ENCODE results near the gene HYCC1.

Gene HYCC1

DNA sequence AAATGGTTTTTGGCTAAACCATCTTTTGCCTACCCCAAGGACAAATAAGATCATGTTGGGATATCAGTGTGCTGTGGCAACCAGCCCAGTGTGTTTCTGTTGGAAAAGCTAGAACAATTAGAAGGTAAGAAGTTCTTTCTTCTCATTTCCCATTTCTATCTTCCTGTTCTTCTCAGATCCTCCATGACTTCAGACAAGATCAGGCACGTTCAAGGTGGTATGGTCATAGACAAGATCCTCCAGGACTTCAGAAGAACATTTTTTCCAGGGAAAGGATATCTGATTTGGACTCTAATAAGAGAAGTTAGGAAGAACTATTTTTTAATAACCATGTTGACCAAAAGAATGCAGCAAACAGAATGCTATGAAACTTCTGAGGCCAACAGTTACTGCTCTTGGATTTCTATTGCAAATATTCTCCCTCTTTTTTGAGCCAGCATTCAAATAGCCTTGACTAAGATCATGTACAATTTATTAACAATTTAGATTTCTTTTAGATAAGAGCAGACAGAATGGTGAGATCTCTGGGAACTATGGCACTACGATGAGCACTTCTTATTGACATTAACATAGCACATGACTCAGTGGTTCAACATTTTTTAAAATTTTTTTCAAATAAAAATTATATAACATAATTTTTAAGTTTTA, 15.9 kb downstream of the HYCC1 start:
- H3K4me1 ChIP-seq (ENCODE audit: control insufficient read depth, insufficient read depth, low read length), result peaks cover 27% of the 10 kb centered on the region
- no peaks in the 10 kb centered on the region for H3K27me3 ChIP-seq (ENCODE audit: control insufficient read depth, insufficient read depth, low read length)
- H3K9ac ChIP-seq (ENCODE audit: low read depth, low read length), result no peak overlapping the region
- H3K4me3 ChIP-seq (ENCODE audit: low read length), result no peak overlapping the region
- H3K9me3 ChIP-seq (replicated peaks; ENCODE audit: low read length), result no peaks in the 10 kb centered on the region
- H3K4me2 ChIP-seq (ENCODE audit: low read length), result no peak overlapping the region
- no peaks in the 10 kb centered on the region for H3K36me3 ChIP-seq (ENCODE audit: insufficient read depth, low read length)

DNA sequence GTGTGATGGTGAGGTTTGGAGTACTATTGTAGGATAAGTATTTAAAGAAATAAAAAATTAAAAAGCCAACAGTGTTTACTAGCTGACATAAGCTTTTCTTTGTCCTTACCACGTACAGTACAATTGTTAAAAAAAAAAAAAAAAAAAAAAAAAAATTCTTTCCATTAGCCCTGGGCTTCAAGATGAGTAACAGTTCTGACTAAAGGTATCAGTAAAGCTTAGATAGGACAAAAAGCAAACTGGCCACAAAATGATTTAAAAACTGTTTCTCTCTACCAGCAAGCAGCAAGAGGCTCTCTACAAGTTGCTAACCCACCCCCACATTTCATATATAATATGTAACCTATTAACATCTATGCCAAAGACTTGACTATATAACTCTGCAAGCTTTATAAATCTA, 17.5 kb downstream of the HYCC1 start:
- no peaks in the 10 kb centered on the region for H3K9me3 ChIP-seq (replicated peaks; ENCODE audit: low read length)
- H3K4me3 ChIP-seq (ENCODE audit: low read length), result no peak overlapping the region
- no peak overlapping the region for H3K4me2 ChIP-seq (ENCODE audit: low read length)
- no peaks in the 10 kb centered on the region for H3K27me3 ChIP-seq (ENCODE audit: control insufficient read depth, insufficient read depth, low read length)
- peaks cover 24% of the 10 kb centered on the region for H3K4me1 ChIP-seq (ENCODE audit: control insufficient read depth, insufficient read depth, low read length)
- H3K36me3 ChIP-seq (ENCODE audit: insufficient read depth, low read length), result no peaks in the 10 kb centered on the region
- H3K9ac ChIP-seq (ENCODE audit: low read depth, low read length), result no peak overlapping the region

GRCh38 chr7:22995011-22995410, 18.9 kb downstream of the HYCC1 start:
- no peak overlapping the region for H3K4me3 ChIP-seq (ENCODE audit: low read length)
- H3K4me2 ChIP-seq (ENCODE audit: low read length), result no peak overlapping the region
- H3K9me3 ChIP-seq (replicated peaks; ENCODE audit: low read length), result no peaks in the 10 kb centered on the region
- H3K36me3 ChIP-seq (ENCODE audit: insufficient read depth, low read length), result no peaks in the 10 kb centered on the region
- H3K9ac ChIP-seq (ENCODE audit: low read depth, low read length), result no peak overlapping the region
- peaks cover 26% of the 10 kb centered on the region for H3K4me1 ChIP-seq (ENCODE audit: control insufficient read depth, insufficient read depth, low read length)
- H3K27me3 ChIP-seq (ENCODE audit: control insufficient read depth, insufficient read depth, low read length), result no peaks in the 10 kb centered on the region

DNA sequence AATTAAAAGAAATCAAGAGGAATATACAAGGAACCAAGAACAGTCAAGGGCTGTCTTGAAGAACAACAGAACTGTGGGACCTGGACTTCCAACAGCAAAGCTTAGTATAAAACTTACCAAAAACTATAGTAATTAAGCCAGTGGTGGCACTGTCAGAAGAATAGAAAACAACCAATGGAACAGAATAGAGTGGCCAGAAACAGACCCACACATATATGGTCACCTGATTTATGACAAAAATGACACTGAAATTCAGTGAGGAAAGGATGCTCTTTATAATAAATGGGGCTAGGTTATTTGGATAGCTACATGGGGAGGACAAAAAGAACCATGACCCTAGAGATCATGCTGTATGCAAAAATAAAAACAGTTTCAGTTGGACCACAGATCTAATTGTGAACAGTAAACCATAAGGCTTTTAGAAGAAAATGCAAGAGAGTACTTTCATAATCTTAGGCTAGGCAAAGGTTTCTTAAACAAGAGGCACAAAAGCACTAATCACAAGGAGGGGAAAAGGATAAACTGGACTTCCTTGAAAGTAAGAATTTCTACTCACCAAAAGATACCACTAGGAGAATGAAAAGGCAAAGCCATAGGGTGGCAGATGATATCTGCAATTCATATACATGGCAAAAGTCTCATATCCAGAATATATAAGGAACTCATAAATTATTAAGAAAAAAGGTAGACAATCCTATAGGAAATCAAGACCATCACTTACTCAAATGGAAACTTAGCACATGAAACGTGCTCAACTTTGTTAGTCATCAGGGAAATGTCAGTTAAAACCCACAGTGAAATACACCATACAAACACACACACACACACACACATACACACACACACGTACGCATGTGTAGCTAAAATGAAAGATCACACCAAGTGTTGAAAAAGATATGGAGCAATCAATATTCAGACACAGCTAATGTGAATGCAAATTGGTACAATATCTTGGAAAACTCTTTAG, 20.8 kb downstream of the HYCC1 start:
- H3K36me3 ChIP-seq (ENCODE audit: insufficient read depth, low read length), result peaks cover 3% of the 10 kb centered on the region
- no peak overlapping the region for H3K4me2 ChIP-seq (ENCODE audit: low read length)
- no peaks in the 10 kb centered on the region for H3K27me3 ChIP-seq (ENCODE audit: control insufficient read depth, insufficient read depth, low read length)
- H3K9me3 ChIP-seq (replicated peaks; ENCODE audit: low read length), result no peaks in the 10 kb centered on the region
- H3K9ac ChIP-seq (ENCODE audit: low read depth, low read length), result no peak overlapping the region
- peaks cover 22% of the 10 kb centered on the region for H3K4me1 ChIP-seq (ENCODE audit: control insufficient read depth, insufficient read depth, low read length)
- H3K4me3 ChIP-seq (ENCODE audit: low read length), result no peak overlapping the region

GRCh38 chr7:22990588-22990949, 23.4 kb downstream of the HYCC1 start:
- peak overlapping the region; percentile 0 for H3K4me2 ChIP-seq (ENCODE audit: low read length)
- H3K9me3 ChIP-seq (replicated peaks; ENCODE audit: low read length), result no peaks in the 10 kb centered on the region
- peaks cover 13% of the 10 kb centered on the region for H3K4me1 ChIP-seq (ENCODE audit: control insufficient read depth, insufficient read depth, low read length)
- no peaks in the 10 kb centered on the region for H3K27me3 ChIP-seq (ENCODE audit: control insufficient read depth, insufficient read depth, low read length)
- H3K9ac ChIP-seq (ENCODE audit: low read depth, low read length), result no peak overlapping the region
- peaks cover 3% of the 10 kb centered on the region for H3K36me3 ChIP-seq (ENCODE audit: insufficient read depth, low read length)
- no peak overlapping the region for H3K4me3 ChIP-seq (ENCODE audit: low read length)

- Histone ChIP-seq H3K36me3 (ENCODE audit: insufficient read depth, low read length) (peaks cover 3% of the 10 kb centered on the region), H3K9me3 (replicated peaks; ENCODE audit: low read length) (no peaks in the 10 kb centered on the region), H3K4me3 (ENCODE audit: low read length) (no peak overlapping the region), H3K9ac (ENCODE audit: low read depth, low read length) (no peak overlapping the region), H3K4me1 (ENCODE audit: control insufficient read depth, insufficient read depth, low read length) (peaks cover 13% of the 10 kb centered on the region), H3K27me3 (ENCODE audit: control insufficient read depth, insufficient read depth, low read length) (no peaks in the 10 kb centered on the region), H3K4me2 (ENCODE audit: low read length) (peak overlapping the region; percentile 0)
Measured at GRCh38 chr7:22989643-22990587, 24.0 kb downstream of the HYCC1 start.

GRCh38 chr7:22985436-22985835, 28.5 kb downstream of the HYCC1 start:
- no peak overlapping the region for H3K4me3 ChIP-seq (ENCODE audit: low read length)
- no peak overlapping the region for H3K4me2 ChIP-seq (ENCODE audit: low read length)
- no peak overlapping the region for H3K9ac ChIP-seq (ENCODE audit: low read depth, low read length)
- peaks cover 9% of the 10 kb centered on the region for H3K36me3 ChIP-seq (ENCODE audit: insufficient read depth, low read length)
- no peaks in the 10 kb centered on the region for H3K27me3 ChIP-seq (ENCODE audit: control insufficient read depth, insufficient read depth, low read length)
- H3K4me1 ChIP-seq (ENCODE audit: control insufficient read depth, insufficient read depth, low read length), result peaks cover 22% of the 10 kb centered on the region
- H3K9me3 ChIP-seq (replicated peaks; ENCODE audit: low read length), result no peaks in the 10 kb centered on the region

DNA sequence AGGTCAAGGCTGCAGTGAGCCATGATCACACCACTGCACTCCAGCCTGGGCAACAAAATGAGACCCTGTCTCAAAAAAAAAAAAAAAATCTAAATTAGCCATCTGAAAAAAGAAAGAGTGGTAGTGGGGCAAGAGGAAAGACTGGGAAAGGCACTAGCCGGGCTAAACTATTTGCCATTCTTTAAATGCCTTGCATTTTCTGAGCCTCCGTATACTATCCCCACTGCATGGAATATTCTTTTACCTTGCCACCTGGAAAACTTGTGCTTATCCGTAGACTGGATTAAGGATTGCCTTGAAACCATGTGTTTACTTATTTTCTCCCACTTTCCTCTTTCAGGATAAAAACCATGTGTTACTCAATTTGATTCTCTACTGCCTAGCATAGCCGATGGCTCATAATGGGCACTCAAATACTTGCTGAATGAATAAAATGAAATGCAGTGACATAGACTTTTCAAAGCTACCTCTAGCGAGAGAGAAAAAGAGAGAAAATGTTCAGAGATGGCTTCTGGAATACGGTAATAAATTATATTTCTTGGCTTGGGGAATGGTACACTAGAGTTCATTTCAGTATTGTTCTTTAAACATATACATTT, 30.6 kb downstream of the HYCC1 start:
- Histone ChIP-seq H3K4me3 (ENCODE audit: low read length) (no peak overlapping the region), H3K9me3 (replicated peaks; ENCODE audit: low read length) (no peaks in the 10 kb centered on the region), H3K27me3 (ENCODE audit: control insufficient read depth, insufficient read depth, low read length) (no peaks in the 10 kb centered on the region), H3K9ac (ENCODE audit: low read depth, low read length) (no peak overlapping the region), H3K36me3 (ENCODE audit: insufficient read depth, low read length) (peaks cover 7% of the 10 kb centered on the region), H3K4me1 (ENCODE audit: control insufficient read depth, insufficient read depth, low read length) (peaks cover 38% of the 10 kb centered on the region), H3K4me2 (ENCODE audit: low read length) (no peak overlapping the region)

- Histone ChIP-seq H3K9me3 (replicated peaks; ENCODE audit: low read length) (no peaks in the 10 kb centered on the region), H3K36me3 (ENCODE audit: insufficient read depth, low read length) (peaks cover 23% of the 10 kb centered on the region), H3K4me3 (ENCODE audit: low read length) (peak overlapping the region; percentile 13), H3K9ac (ENCODE audit: low read depth, low read length) (peak overlapping the region; percentile 64), H3K4me2 (ENCODE audit: low read length) (peak overlapping the region; percentile 75), H3K4me1 (ENCODE audit: control insufficient read depth, insufficient read depth, low read length) (peaks cover 47% of the 10 kb centered on the region), H3K27me3 (ENCODE audit: control insufficient read depth, insufficient read depth, low read length) (no peaks in the 10 kb centered on the region)
Measured at GRCh38 chr7:22980422-22980821, 33.5 kb downstream of the HYCC1 start.

GRCh38 chr7:22979861-22980260, 34.1 kb downstream of the HYCC1 start:
- peaks cover 47% of the 10 kb centered on the region for H3K4me1 ChIP-seq (ENCODE audit: control insufficient read depth, insufficient read depth, low read length)
- peaks cover 24% of the 10 kb centered on the region for H3K36me3 ChIP-seq (ENCODE audit: insufficient read depth, low read length)
- peak overlapping the region; percentile 64 for H3K9ac ChIP-seq (ENCODE audit: low read depth, low read length)
- H3K27me3 ChIP-seq (ENCODE audit: control insufficient read depth, insufficient read depth, low read length), result no peaks in the 10 kb centered on the region
- peak overlapping the region; percentile 75 for H3K4me2 ChIP-seq (ENCODE audit: low read length)
- no peaks in the 10 kb centered on the region for H3K9me3 ChIP-seq (replicated peaks; ENCODE audit: low read length)
- peak overlapping the region; percentile 8 for H3K4me3 ChIP-seq (ENCODE audit: low read length)

DNA sequence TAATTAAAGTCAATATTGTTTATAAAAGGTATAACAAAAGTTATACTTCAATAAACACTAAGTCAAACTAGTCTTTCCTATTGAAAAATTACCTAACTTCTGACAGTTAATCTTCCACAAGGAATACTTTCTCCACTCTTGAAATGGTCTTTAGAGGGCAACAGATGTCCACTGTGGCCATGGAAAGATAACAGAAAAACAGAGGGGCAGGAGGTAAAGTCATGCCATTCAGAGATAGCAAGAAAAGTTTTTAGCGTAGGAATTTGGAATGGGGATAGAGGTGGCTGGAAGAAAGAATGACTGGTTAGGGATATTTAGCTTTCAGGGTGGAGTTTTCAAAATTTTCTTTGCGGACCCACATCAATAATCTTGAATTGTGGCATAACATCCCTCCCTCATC, 34.7 kb downstream of the HYCC1 start:
- no peaks in the 10 kb centered on the region for H3K9me3 ChIP-seq (replicated peaks; ENCODE audit: low read length)
- H3K9ac ChIP-seq (ENCODE audit: low read depth, low read length), result peak overlapping the region; percentile 64
- no peak overlapping the region for H3K4me3 ChIP-seq (ENCODE audit: low read length)
- H3K4me2 ChIP-seq (ENCODE audit: low read length), result no peak overlapping the region
- H3K4me1 ChIP-seq (ENCODE audit: control insufficient read depth, insufficient read depth, low read length), result peaks cover 47% of the 10 kb centered on the region
- peaks cover 30% of the 10 kb centered on the region for H3K36me3 ChIP-seq (ENCODE audit: insufficient read depth, low read length)
- H3K27me3 ChIP-seq (ENCODE audit: control insufficient read depth, insufficient read depth, low read length), result no peaks in the 10 kb centered on the region
